HepG2 (cell line): ENCODE data around the gene LSM5. TPM values are rescaled to one million over a fixed set of nuclear protein-coding genes. Genes with fewer than 3 reads are reported as not detected.

ENCODE experiments used
- BRCA1 ChIP-seq: sonication (generic); formaldehyde crosslinking; IDR thresholded peaks from 2 replicates; pipeline ENCODE4 v1.4.0; 2020; ENCODE audit warnings: missing genetic modification reagents
- DMAP1 ChIP-seq: IDR thresholded peaks from 2 replicates; pipeline ENCODE4 v1.6.1; 2016
- EEA1 ChIP-seq: sonication (generic); formaldehyde crosslinking; IDR thresholded peaks from 2 replicates; pipeline ENCODE4 v1.5.1; 2020; ENCODE audit warnings: mild to moderate bottlenecking, missing genetic modification reagents, borderline replicate concordance
- ELF1 ChIP-seq: sonication (generic); formaldehyde crosslinking; IDR thresholded peaks from 2 replicates; pipeline ENCODE4 v1.4.0; 2020; ENCODE audit warnings: missing genetic modification reagents
- FOXA1 ChIP-seq, 2 experiments: fragments of 450-650 bp in 1 of 2; sonication (generic) in 1 of 2; formaldehyde crosslinking in 1 of 2; IDR thresholded peaks; 2 replicates each; pipeline versions ENCODE4 v1.4.0 to v1.6.1; 2016 to 2020; ENCODE audit warnings: missing genetic modification reagents in 1 of 2
- FOXP1 ChIP-seq, 2 experiments: fragments of 450-650 bp in 1 of 2; IDR thresholded peaks; 2 replicates each; pipeline ENCODE4 v1.6.1; 2017 to 2018; ENCODE audit warnings: antibody characterized with exemption in 1 of 2
- GMEB1 ChIP-seq: sonication (generic); formaldehyde crosslinking; IDR thresholded peaks from 2 replicates; pipeline ENCODE4 v1.5.1; 2020; ENCODE audit warnings: missing genetic modification reagents, mild to moderate bottlenecking, borderline replicate concordance
- ISL2 ChIP-seq: sonication (generic); formaldehyde crosslinking; IDR thresholded peaks from 2 replicates; pipeline ENCODE4 v1.5.0; 2020; ENCODE audit warnings: missing genetic modification reagents
- MTF1 ChIP-seq: sonication (generic); formaldehyde crosslinking; IDR thresholded peaks from 2 replicates; pipeline ENCODE4 v1.5.0; 2020; ENCODE audit warnings: missing genetic modification reagents
- NCOR1 ChIP-seq: fragments of 200-600 bp; sonication (generic); IDR thresholded peaks from 2 replicates; pipeline ENCODE4 v1.7.0; 2017; ENCODE audit warnings: antibody characterized with exemption, low read length, borderline replicate concordance
- RCOR2 ChIP-seq: IDR thresholded peaks from 2 replicates; pipeline ENCODE4 v1.6.1; 2016; ENCODE audit warnings: missing biosample characterization, missing genetic modification reagents
- SRSF1 ChIP-seq: fragments of 200-400 bp; formaldehyde crosslinking; optimal IDR thresholded peaks from 2 replicates; pipeline ENCODE3; 2017; ENCODE audit warnings: mild to moderate bottlenecking, low read depth, low read length, moderate library complexity
- TCF7L2 ChIP-seq: IDR thresholded peaks from 2 replicates; pipeline ENCODE4 v1.6.1; 2011; ENCODE audit warnings: mild to moderate bottlenecking, low read depth, low read length, moderate library complexity
- ZHX2 ChIP-seq, 2 experiments: sonication (generic) in 1 of 2; formaldehyde crosslinking in 1 of 2; IDR thresholded peaks; 2 replicates each; pipeline versions ENCODE4 v1.6.1 to v1.9.0; 2014 to 2022; ENCODE audit warnings: antibody characterized with exemption in 1 of 2, borderline replicate concordance in 1 of 2, inconsistent platforms in 1 of 2, low read depth in 1 of 2, missing genetic modification reagents in 1 of 2
- ZNF280B ChIP-seq: sonication (generic); formaldehyde crosslinking; IDR thresholded peaks from 2 replicates; pipeline ENCODE4 v1.5.0; 2020; ENCODE audit warnings: missing genetic modification reagents, mild to moderate bottlenecking, borderline replicate concordance
- ZNF441 ChIP-seq: sonication (generic); formaldehyde crosslinking; IDR thresholded peaks from 2 replicates; pipeline ENCODE4 v1.7.0; 2021; ENCODE audit warnings: missing genetic modification reagents, borderline replicate concordance
- ZNF563 ChIP-seq: sonication (generic); formaldehyde crosslinking; IDR thresholded peaks from 2 replicates; pipeline ENCODE4 v1.8.0; 2022; ENCODE audit warnings: mild to moderate bottlenecking, moderate library complexity, missing genetic modification reagents
- ZNF674 ChIP-seq: sonication (generic); formaldehyde crosslinking; IDR thresholded peaks from 2 replicates; pipeline ENCODE4 v1.5.0; 2020; ENCODE audit warnings: low read depth, mild to moderate bottlenecking, missing genetic modification reagents
- ZNF773 ChIP-seq: sonication (generic); formaldehyde crosslinking; IDR thresholded peaks from 2 replicates; pipeline ENCODE4 v1.4.0; 2020; ENCODE audit warnings: missing genetic modification reagents, borderline replicate concordance
- polyA plus RNA-seq, 8 experiments: library from polyadenylated mRNA; depleted of rRNA in 3 of 8; stranded (reverse) in 7 of 8; unstranded in 1 of 8; fragments of >200 nt; fragmentation: Illumina TruSeq in 4 of 8; extraction: Trizol in 4 of 8; gene quantifications; 2 replicates each; pipeline versions ENCODE4 v1.2.1 to v1.2.3, GENCODE V29; 2011 to 2016; ENCODE audit warnings: low read depth in 4 of 8, missing spikeins in 1 of 8, mixed read lengths in 1 of 8; ENCODE audit not compliant: insufficient read depth in 1 of 8
- total RNA-seq, 5 experiments: library from RNA; depleted of rRNA; stranded (reverse); fragments of >200 nt; fragmentation: Illumina TruSeq; extraction: Trizol; gene quantifications; 2 replicates each; pipeline ENCODE4 v1.2.3, GENCODE V29; 2016; ENCODE audit warnings: low read depth in 1 of 5

Gene LSM5
- total and polyA plus RNA-seq, 2 of the 13 experiments (the other 11 are each of a cell fraction or from before 2014, with no cell fraction given), result 30.3 to 183 TPM

- no peak for TF ChIP-seq BRCA1 (CRISPR knock-in tag)
- 0 out of 2 replicates have a peak, but pooled peaks have one; percentile 19 for TF ChIP-seq ISL2 (CRISPR knock-in tag)
- TF ChIP-seq ZNF563, result no peak
- TF ChIP-seq EEA1 (CRISPR knock-in tag), result no peak
- no peak for TF ChIP-seq GMEB1 (CRISPR knock-in tag)
- TF ChIP-seq RCOR2 (CRISPR knock-in tag), result peak; percentile 48
- no peak for TF ChIP-seq ELF1 (CRISPR knock-in tag)
- no peak for TF ChIP-seq FOXP1 (IDR thresholded peaks at IDR 0.05)
- peak; percentile 54 for TF ChIP-seq FOXP1 (CRISPR knock-in tag; IDR thresholded peaks at IDR 0.05)
- TF ChIP-seq ZNF280B (CRISPR knock-in tag), result no peak
- no peak for TF ChIP-seq ZNF441 (CRISPR knock-in tag)
- no peak for TF ChIP-seq FOXA1 (IDR thresholded peaks at IDR 0.05)
- TF ChIP-seq FOXA1 (CRISPR knock-in tag; IDR thresholded peaks at IDR 0.05), result no peak
- no peak for TF ChIP-seq ZHX2 (IDR thresholded peaks at IDR 0.05; ENCODE audit: low read depth)
- TF ChIP-seq ZHX2 (CRISPR knock-in tag; IDR thresholded peaks at IDR 0.05; ENCODE audit: borderline replicate concordance), result no peak
- 0 out of 2 replicates have a peak, but pooled peaks have one; percentile 31 for TF ChIP-seq NCOR1
- TF ChIP-seq DMAP1 (CRISPR knock-in tag), result no peak
- no peak for TF ChIP-seq ZNF674 (CRISPR knock-in tag)
- no peak for TF ChIP-seq MTF1 (CRISPR knock-in tag)
- TF ChIP-seq SRSF1, result no peak
- TF ChIP-seq TCF7L2, result no peak
- no peak for TF ChIP-seq ZNF773 (CRISPR knock-in tag)
Observed at GRCh38 chr7:32515890-32516550, 25.8 kb upstream of the LSM5 start (continued).
